ENCODE measurements around the gene FUZ. TPM values are rescaled to one million over a fixed set of nuclear protein-coding genes. Genes with fewer than 3 reads are reported as not detected.

Gene FUZ
- polyA plus RNA-seq, 1 of the 3 experiments (the other 2 are of a cell fraction): 29.9 TPM

GRCh38 chr19:49790866-49791265, 22.2 kb downstream of the FUZ start (continued):
- no peak for TF ChIP-seq CTCF (IDR thresholded peaks at IDR 0.05)

- no peak overlapping the region for H3K9ac ChIP-seq
- peaks cover 14% of the 10 kb centered on the region; the same call in 1 of the 2 replicates for H3K79me2 ChIP-seq (ENCODE audit: insufficient read depth)
- H3K9me3 ChIP-seq: no peaks in the 10 kb centered on the region
- H3K4me2 ChIP-seq: no peak overlapping the region
- H3K27me3 ChIP-seq (ENCODE audit: insufficient read depth): no peaks in the 10 kb centered on the region
- POLR2A ChIA-PET: no interaction called here
- CTCF ChIA-PET: no interaction called here
- H3K27ac ChIP-seq (ENCODE audit: low read depth in 2 of 2, low read length in 1 of 2): no peak overlapping the region
- no peak for DNase-seq
- H2AFZ ChIP-seq (ENCODE audit: low read depth): no peak overlapping the region
- no peaks in the 10 kb centered on the region for H3K9me2 ChIP-seq
- WGBS (ENCODE audit: low lambda C conversion rate): no CpG with 5 or more reads among the region's 10 CpGs
- peaks cover 4% of the 10 kb centered on the region for H3F3A ChIP-seq (replicated peaks; ENCODE audit: insufficient read depth)
- peaks cover 13 to 14% of the 10 kb centered on the region in 2 experiments for H3K36me3 ChIP-seq (replicated peaks in 1 of 2; ENCODE audit: control insufficient read depth in 1 of 2, insufficient read depth in 2 of 2, low read length in 1 of 2)
- H3K4me3 ChIP-seq (ENCODE audit: low read depth in 2 of 2, low read length in 1 of 2): no peak overlapping the region
- TF ChIP-seq ZBTB33 (IDR thresholded peaks at IDR 0.05; ENCODE audit: borderline replicate concordance, low read depth) (no peak), USF2 (IDR thresholded peaks at IDR 0.05; ENCODE audit: borderline replicate concordance, low read depth, low read length) (no peak), JUND (IDR thresholded peaks at IDR 0.05) (no peak), RFX5 (IDR thresholded peaks at IDR 0.05; ENCODE audit: low read length) (no peak), FOXM1 (IDR thresholded peaks at IDR 0.05; ENCODE audit: low read depth) (no peak), TEAD4 (IDR thresholded peaks at IDR 0.05; ENCODE audit: borderline replicate concordance, insufficient read depth) (no peak), USF1 (IDR thresholded peaks at IDR 0.05; ENCODE audit: borderline replicate concordance, low read depth) (no peak), MAX (IDR thresholded peaks at IDR 0.05; ENCODE audit: low read depth) (no peak), TCF12 (IDR thresholded peaks at IDR 0.05) (no peak), NRF1 (IDR thresholded peaks at IDR 0.05; ENCODE audit: low read depth, low read length) (no peak), SIN3A (IDR thresholded peaks at IDR 0.05; ENCODE audit: borderline replicate concordance, low read depth, low read length) (no peak), YY1 (IDR thresholded peaks at IDR 0.05; ENCODE audit: low read depth) (no peak), EP300 (IDR thresholded peaks at IDR 0.05; ENCODE audit: borderline replicate concordance in 1 of 2, low read depth in 1 of 2, low read length in 1 of 2) (no peak)
- no peaks in the 10 kb centered on the region for H3K4me1 ChIP-seq (ENCODE audit: control insufficient read depth in 1 of 2, insufficient read depth in 2 of 2, low read depth in 1 of 2, low read length in 1 of 2)
- H4K20me1 ChIP-seq (ENCODE audit: insufficient read depth): no peaks in the 10 kb centered on the region
Observed at GRCh38 chr19:49788857-49789256, 24.2 kb downstream of the FUZ start.

Measured in SK-N-SH (cell line).